SK-N-SH (cell line): Measurements from ENCODE around the gene LOC128125822.

Source experiments
- CTCF ChIA-PET: fragments of 300-600, 350-600 bp; formaldehyde crosslinking; extraction: SDS; loops from one replicate; lab custom pipeline; 2021; lab: Yijun Ruan, JAX
- POLR2A ChIA-PET: fragments of 350-600 bp; sonication (Branson Sonifier 250); formaldehyde crosslinking; extraction: SDS; loops from one replicate; lab custom pipeline; 2020; ENCODE audit warnings: antibody characterized with exemption, inconsistent platforms; lab: Yijun Ruan, JAX
- DNase-seq: peaks from one replicate; pipeline ENCODE4 v3.0.0; 2012
- H2AFZ ChIP-seq: fragments of 200-600 bp; sonication (generic); 2 replicates; pipeline ENCODE4 v1.8.1; 2016; ENCODE audit warnings: antibody characterized with exemption, mild to moderate bottlenecking, low read depth
- H3F3A ChIP-seq: fragments of 200-600 bp; sonication (generic); replicated peaks from 2 replicates; pipeline ENCODE3; 2016; ENCODE audit warnings: antibody characterized with exemption, mild to moderate bottlenecking; ENCODE audit not compliant: insufficient read depth
- H3K27ac ChIP-seq, 2 experiments: fragments of 200-500 bp in 1 of 2; fragments of 200-600 bp in 1 of 2; sonication (Bioruptor generic) in 1 of 2; sonication (generic), shearing (Covaris generic) in 1 of 2; 2 replicates each; pipeline versions ENCODE4 v1.5.1 to v1.6.1; 2014 to 2016; ENCODE audit warnings: low read depth in 2 of 2, inconsistent platforms in 1 of 2, low read length in 1 of 2, mild to moderate bottlenecking in 1 of 2, mixed read lengths in 1 of 2
- H3K27me3 ChIP-seq: fragments of 200-600 bp; sonication (generic), shearing (Covaris generic); 2 replicates; pipeline ENCODE4 v1.6.1; 2016; ENCODE audit warnings: mixed run types; ENCODE audit not compliant: insufficient read depth
- H3K36me3 ChIP-seq, 2 experiments: fragments of 200-500 bp in 1 of 2; fragments of 200-600 bp in 1 of 2; sonication (Bioruptor generic) in 1 of 2; sonication (generic) in 1 of 2; replicated peaks in 1 of 2; 2 replicates each; pipeline versions ENCODE3 to v1.5.1; 2014 to 2016; ENCODE audit warnings: low read length in 1 of 2, mild to moderate bottlenecking in 1 of 2; ENCODE audit not compliant: insufficient read depth in 2 of 2, control insufficient read depth in 1 of 2
- H3K4me1 ChIP-seq, 2 experiments: fragments of 200-500 bp in 1 of 2; fragments of 200-600 bp in 1 of 2; sonication (Bioruptor generic) in 1 of 2; sonication (generic), shearing (Covaris generic) in 1 of 2; 2 replicates each; pipeline versions ENCODE4 v1.5.1 to v1.6.1; 2014 to 2016; ENCODE audit warnings: low read depth in 1 of 2, low read length in 1 of 2, mixed run types in 1 of 2; ENCODE audit not compliant: insufficient read depth in 2 of 2, control insufficient read depth in 1 of 2
- H3K4me2 ChIP-seq: fragments of 200-600 bp; sonication (generic), shearing (Covaris generic); 2 replicates; pipeline ENCODE4 v1.6.1; 2017; ENCODE audit warnings: mixed run types
- H3K4me3 ChIP-seq, 2 experiments: fragments of 200-500 bp in 1 of 2; fragments of 200-600 bp in 1 of 2; sonication (Bioruptor generic) in 1 of 2; sonication (generic), shearing (Covaris generic) in 1 of 2; 2 replicates each; pipeline versions ENCODE4 v1.5.1 to v1.8.1; 2014 to 2016; ENCODE audit warnings: low read depth in 2 of 2, inconsistent platforms in 1 of 2, low read length in 1 of 2, mild to moderate bottlenecking in 1 of 2, mixed read lengths in 1 of 2, moderate library complexity in 1 of 2
- H3K79me2 ChIP-seq: fragments of 200-600 bp; sonication (generic); 2 replicates; pipeline ENCODE4 v1.8.1; 2017; ENCODE audit warnings: mild to moderate bottlenecking; ENCODE audit not compliant: insufficient read depth
- H3K9ac ChIP-seq: fragments of 200-600 bp; sonication (generic); 2 replicates; pipeline ENCODE4 v1.6.1; 2017; ENCODE audit warnings: mixed run types
- H3K9me2 ChIP-seq: fragments of 200-600 bp; sonication (generic); 2 replicates; pipeline ENCODE4 v1.6.1; 2017; ENCODE audit warnings: mixed run types
- H3K9me3 ChIP-seq: fragments of 200-600 bp; sonication (generic); 2 replicates; pipeline ENCODE4 v1.6.1; 2017; ENCODE audit warnings: mixed run types, mild to moderate bottlenecking, moderate library complexity
- H4K20me1 ChIP-seq: fragments of 200-600 bp; sonication (generic); 2 replicates; pipeline ENCODE4 v1.6.1; 2017; ENCODE audit warnings: mild to moderate bottlenecking, mixed run types; ENCODE audit not compliant: insufficient read depth
- CHD2 ChIP-seq: fragments of 150-350 bp; IDR thresholded peaks from 2 replicates; pipeline ENCODE4 v1.6.1; 2018; ENCODE audit warnings: low read length; ENCODE audit not compliant: partially characterized antibody
- JUND ChIP-seq: IDR thresholded peaks from 2 replicates; pipeline ENCODE4 v1.4.0; 2012
- MEF2A ChIP-seq: IDR thresholded peaks from 2 replicates; pipeline ENCODE4 v1.4.0; 2012; ENCODE audit warnings: low read depth, borderline replicate concordance
- NFIC ChIP-seq: IDR thresholded peaks from 2 replicates; pipeline ENCODE4 v1.4.0; 2012; ENCODE audit warnings: borderline replicate concordance
- NRF1 ChIP-seq: IDR thresholded peaks from 2 replicates; pipeline ENCODE4 v1.6.1; 2012; ENCODE audit warnings: low read depth, mild to moderate bottlenecking, low read length
- RAD21 ChIP-seq: IDR thresholded peaks from 2 replicates; pipeline ENCODE4 v1.6.1; 2012; ENCODE audit warnings: mild to moderate bottlenecking, low read length
- RCOR1 ChIP-seq: fragments of 150-350 bp; IDR thresholded peaks from 2 replicates; pipeline ENCODE4 v1.6.1; 2017; ENCODE audit warnings: antibody characterized with exemption, low read length
- RXRA ChIP-seq: IDR thresholded peaks from 2 replicates; pipeline ENCODE4 v1.4.0; 2012; ENCODE audit warnings: low read depth, mild to moderate bottlenecking, borderline replicate concordance
- WGBS: methylation state at CpG from one replicate; pipeline ENCODE4 v1.1.6; 2017; ENCODE audit warnings: low lambda C conversion rate; 5-methylcytosine and 5-hydroxymethylcytosine counted together
- TF ChIP-seq, protein P1 (sequence below): IDR thresholded peaks from 2 replicates; pipeline ENCODE4 v1.6.1; 2012; ENCODE audit warnings: mild to moderate bottlenecking, low read depth, low read length, moderate library complexity
- TF ChIP-seq, protein P2 (sequence below): fragments of 150-350 bp; IDR thresholded peaks from 2 replicates; pipeline ENCODE4 v1.6.1; 2016; ENCODE audit warnings: mild to moderate bottlenecking, low read depth, low read length
- TF ChIP-seq, protein P3 (sequence below): IDR thresholded peaks from 2 replicates; pipeline ENCODE4; 2012

Gene LOC128125822

DNA sequence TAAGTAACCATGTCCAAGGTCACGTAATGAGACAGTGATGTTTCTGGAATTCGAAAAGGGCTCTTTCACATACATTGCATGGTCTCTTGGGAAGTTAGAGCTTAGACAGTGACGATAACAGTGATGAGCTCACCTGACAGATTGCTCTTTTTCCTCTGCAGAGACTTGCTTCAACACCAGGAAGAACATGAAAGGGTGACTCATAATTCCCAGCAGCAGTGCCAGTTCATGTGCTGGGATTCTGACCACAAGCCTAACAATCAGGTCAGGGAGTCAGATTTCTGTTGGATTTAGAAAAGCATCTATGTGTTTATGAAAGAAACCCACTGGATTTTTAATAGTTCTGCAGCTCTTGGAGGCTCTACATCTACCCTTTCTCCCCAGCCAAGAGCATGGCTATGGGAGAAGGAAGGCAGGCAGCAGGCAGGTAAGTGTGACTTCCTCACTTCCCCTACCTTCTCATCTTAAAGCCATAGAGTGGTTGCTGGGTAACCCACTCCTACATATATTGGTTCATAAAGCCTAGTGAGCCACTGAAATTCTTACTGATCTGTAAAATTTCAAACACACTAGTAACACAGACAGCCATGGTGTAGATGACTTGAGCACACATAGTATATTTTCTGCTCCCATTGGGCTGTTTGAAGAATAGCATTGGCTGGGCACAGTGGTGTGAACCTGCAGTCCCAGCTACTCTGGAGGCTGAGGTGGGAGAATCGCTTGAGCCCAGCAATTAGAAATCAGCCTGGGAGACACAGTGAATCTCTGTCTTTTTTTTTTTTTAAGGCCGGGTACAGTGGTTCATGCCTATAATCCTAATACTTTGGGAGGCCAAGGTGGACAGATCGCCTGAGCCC lies 44.4 kb upstream of the LOC128125822 start (continued):
- TF ChIP-seq NRF1 (no peak), RXRA (peak; percentile 85; the same call in 1 of the 2 replicates), MEF2A (no peak), CHD2 (no peak)
- TF ChIP-seq, protein P1, sequence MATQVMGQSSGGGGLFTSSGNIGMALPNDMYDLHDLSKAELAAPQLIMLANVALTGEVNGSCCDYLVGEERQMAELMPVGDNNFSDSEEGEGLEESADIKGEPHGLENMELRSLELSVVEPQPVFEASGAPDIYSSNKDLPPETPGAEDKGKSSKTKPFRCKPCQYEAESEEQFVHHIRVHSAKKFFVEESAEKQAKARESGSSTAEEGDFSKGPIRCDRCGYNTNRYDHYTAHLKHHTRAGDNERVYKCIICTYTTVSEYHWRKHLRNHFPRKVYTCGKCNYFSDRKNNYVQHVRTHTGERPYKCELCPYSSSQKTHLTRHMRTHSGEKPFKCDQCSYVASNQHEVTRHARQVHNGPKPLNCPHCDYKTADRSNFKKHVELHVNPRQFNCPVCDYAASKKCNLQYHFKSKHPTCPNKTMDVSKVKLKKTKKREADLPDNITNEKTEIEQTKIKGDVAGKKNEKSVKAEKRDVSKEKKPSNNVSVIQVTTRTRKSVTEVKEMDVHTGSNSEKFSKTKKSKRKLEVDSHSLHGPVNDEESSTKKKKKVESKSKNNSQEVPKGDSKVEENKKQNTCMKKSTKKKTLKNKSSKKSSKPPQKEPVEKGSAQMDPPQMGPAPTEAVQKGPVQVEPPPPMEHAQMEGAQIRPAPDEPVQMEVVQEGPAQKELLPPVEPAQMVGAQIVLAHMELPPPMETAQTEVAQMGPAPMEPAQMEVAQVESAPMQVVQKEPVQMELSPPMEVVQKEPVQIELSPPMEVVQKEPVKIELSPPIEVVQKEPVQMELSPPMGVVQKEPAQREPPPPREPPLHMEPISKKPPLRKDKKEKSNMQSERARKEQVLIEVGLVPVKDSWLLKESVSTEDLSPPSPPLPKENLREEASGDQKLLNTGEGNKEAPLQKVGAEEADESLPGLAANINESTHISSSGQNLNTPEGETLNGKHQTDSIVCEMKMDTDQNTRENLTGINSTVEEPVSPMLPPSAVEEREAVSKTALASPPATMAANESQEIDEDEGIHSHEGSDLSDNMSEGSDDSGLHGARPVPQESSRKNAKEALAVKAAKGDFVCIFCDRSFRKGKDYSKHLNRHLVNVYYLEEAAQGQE: 0 out of 2 replicates have a peak, but pooled peaks have one; percentile 30
- TF ChIP-seq, protein P2, sequence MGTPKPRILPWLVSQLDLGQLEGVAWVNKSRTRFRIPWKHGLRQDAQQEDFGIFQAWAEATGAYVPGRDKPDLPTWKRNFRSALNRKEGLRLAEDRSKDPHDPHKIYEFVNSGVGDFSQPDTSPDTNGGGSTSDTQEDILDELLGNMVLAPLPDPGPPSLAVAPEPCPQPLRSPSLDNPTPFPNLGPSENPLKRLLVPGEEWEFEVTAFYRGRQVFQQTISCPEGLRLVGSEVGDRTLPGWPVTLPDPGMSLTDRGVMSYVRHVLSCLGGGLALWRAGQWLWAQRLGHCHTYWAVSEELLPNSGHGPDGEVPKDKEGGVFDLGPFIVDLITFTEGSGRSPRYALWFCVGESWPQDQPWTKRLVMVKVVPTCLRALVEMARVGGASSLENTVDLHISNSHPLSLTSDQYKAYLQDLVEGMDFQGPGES: no peak

DNA sequence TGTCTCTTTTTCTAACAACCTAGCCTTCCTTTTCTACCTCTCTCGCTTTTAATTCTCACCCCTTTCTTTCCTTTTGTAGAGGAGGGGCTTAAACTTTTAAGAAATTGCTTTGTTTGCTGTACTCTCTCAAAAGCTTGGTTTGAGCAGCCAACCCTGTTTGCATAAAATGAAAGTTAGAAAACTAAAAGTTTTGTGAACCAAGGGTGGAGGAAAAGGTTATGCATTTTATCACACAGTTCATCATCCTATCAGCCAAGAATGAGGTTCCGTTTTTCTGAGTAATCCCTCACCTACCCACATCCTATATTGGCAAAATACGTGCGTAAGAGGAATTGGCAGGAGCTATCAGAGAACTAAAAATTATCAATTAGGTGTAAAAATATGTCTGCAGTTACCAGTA lies 42.8 kb upstream of the LOC128125822 start:
- POLR2A ChIA-PET: no interaction called here
- Histone ChIP-seq H3K4me2 (peak overlapping the region; percentile 56; the same call in 1 of the 2 replicates), H3F3A (peaks cover 7% of the 10 kb centered on the region)
- CTCF ChIA-PET: interaction anchor here (1.2 kb wide), 1 partner anchor 19 kb away, joined by 3 read pairs; no protein-coding TSS in a partner anchor
- TF ChIP-seq NFIC (0 out of 2 replicates have a peak, but pooled peaks have one; percentile 7), RCOR1 (no peak), RXRA (peak; percentile 39; the same call in 1 of the 2 replicates), RAD21 (no peak), JUND (0 out of 2 replicates have a peak, but pooled peaks have one; percentile 17)
- TF ChIP-seq, protein P3, sequence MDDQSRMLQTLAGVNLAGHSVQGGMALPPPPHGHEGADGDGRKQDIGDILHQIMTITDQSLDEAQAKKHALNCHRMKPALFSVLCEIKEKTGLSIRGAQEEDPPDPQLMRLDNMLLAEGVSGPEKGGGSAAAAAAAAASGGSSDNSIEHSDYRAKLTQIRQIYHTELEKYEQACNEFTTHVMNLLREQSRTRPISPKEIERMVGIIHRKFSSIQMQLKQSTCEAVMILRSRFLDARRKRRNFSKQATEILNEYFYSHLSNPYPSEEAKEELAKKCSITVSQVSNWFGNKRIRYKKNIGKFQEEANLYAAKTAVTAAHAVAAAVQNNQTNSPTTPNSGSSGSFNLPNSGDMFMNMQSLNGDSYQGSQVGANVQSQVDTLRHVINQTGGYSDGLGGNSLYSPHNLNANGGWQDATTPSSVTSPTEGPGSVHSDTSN: peak; percentile 50; the same call in 1 of the 2 replicates
- TF ChIP-seq, all 33 proteins: peak for 4
- Histone ChIP-seq H3K9ac (peak overlapping the region; percentile 25; the same call in 1 of the 2 replicates), H3K27me3 (no peaks in the 10 kb centered on the region), H4K20me1 (no peaks in the 10 kb centered on the region), H3K27ac (peak overlapping the region in 1 of 2 experiments; percentile 21; a peak in 1 of 4 replicates), H3K4me3 (peak overlapping the region in 1 of 2 experiments; percentile 22; a peak in 2 of 4 replicates), H3K9me3 (no peaks in the 10 kb centered on the region), H3K4me1 (peaks cover 0 to 11% of the 10 kb centered on the region in 2 experiments; a peak in 2 of 4 replicates), H3K36me3 (no peaks in the 10 kb centered on the region), H2AFZ (peak overlapping the region; percentile 88), H3K79me2 (no peaks in the 10 kb centered on the region), H3K9me2 (no peaks in the 10 kb centered on the region)
- WGBS: 21% methylated on average over 4 of the region's 4 CpGs
- DNase-seq: no peak
